ENCODE results near the gene CENPX. TPM values are rescaled to one million over a fixed set of nuclear protein-coding genes. Genes with fewer than 3 reads are reported as not detected.

Gene CENPX
- total RNA-seq, 1 donor from 2014 or later = 69.3 TPM

- H3K36me3 Mint-ChIP-seq = no peaks in the 10 kb centered on the region
- peaks cover 8% of the 10 kb centered on the region for H3K4me1 Mint-ChIP-seq (ENCODE audit: unreplicated experiment)
- H3K27ac Mint-ChIP-seq = no peak overlapping the region
- no peak for TF ChIP-seq CTCF (conservative IDR thresholded peaks at IDR 0.05)
- no peaks in the 10 kb centered on the region for H3K9me3 Mint-ChIP-seq
- H3K4me3 Mint-ChIP-seq = no peak overlapping the region
- no peak for DNase-seq (ENCODE audit: extremely low spot score, unreplicated experiment)
- no peaks in the 10 kb centered on the region for H3K27me3 Mint-ChIP-seq
Observed at GRCh38 chr17:82010575-82011525, 11.8 kb downstream of the CENPX start.

GRCh38 chr17:82009413-82009812 is 13.3 kb downstream of the CENPX start:
- no peaks in the 10 kb centered on the region for H3K36me3 Mint-ChIP-seq
- no peak for TF ChIP-seq CTCF (conservative IDR thresholded peaks at IDR 0.05)
- no peaks in the 10 kb centered on the region for H3K9me3 Mint-ChIP-seq
- DNase-seq (ENCODE audit: extremely low spot score, unreplicated experiment) = no peak
- no peak overlapping the region for H3K4me3 Mint-ChIP-seq
- H3K27ac Mint-ChIP-seq = no peak overlapping the region
- no peaks in the 10 kb centered on the region for H3K27me3 Mint-ChIP-seq
- peaks cover 8% of the 10 kb centered on the region for H3K4me1 Mint-ChIP-seq (ENCODE audit: unreplicated experiment)

- Mint-ChIP-seq H3K27ac (no peak overlapping the region), H3K27me3 (no peaks in the 10 kb centered on the region), H3K9me3 (no peaks in the 10 kb centered on the region), H3K36me3 (no peaks in the 10 kb centered on the region), H3K4me1 (ENCODE audit: unreplicated experiment) (peaks cover 8% of the 10 kb centered on the region), H3K4me3 (no peak overlapping the region)
- DNase-seq (ENCODE audit: extremely low spot score, unreplicated experiment) = no peak
- no peak for TF ChIP-seq CTCF (conservative IDR thresholded peaks at IDR 0.05)
Observed at GRCh38 chr17:82008941-82009405, 13.7 kb downstream of the CENPX start.

GRCh38 chr17:82008258-82008940 is 14.3 kb downstream of the CENPX start:
- no peaks in the 10 kb centered on the region for H3K9me3 Mint-ChIP-seq
- H3K36me3 Mint-ChIP-seq = no peaks in the 10 kb centered on the region
- no peaks in the 10 kb centered on the region for H3K27me3 Mint-ChIP-seq
- no peak for DNase-seq (ENCODE audit: extremely low spot score, unreplicated experiment)
- H3K27ac Mint-ChIP-seq = no peak overlapping the region
- no peak for TF ChIP-seq CTCF (conservative IDR thresholded peaks at IDR 0.05)
- no peak overlapping the region for H3K4me3 Mint-ChIP-seq
- H3K4me1 Mint-ChIP-seq (ENCODE audit: unreplicated experiment) = peaks cover 12% of the 10 kb centered on the region

GRCh38 chr17:82007495-82008257 is 15.0 kb downstream of the CENPX start:
- Mint-ChIP-seq H3K4me1 (ENCODE audit: unreplicated experiment) (peaks cover 9% of the 10 kb centered on the region), H3K4me3 (no peak overlapping the region), H3K36me3 (no peaks in the 10 kb centered on the region), H3K27ac (no peak overlapping the region), H3K27me3 (no peaks in the 10 kb centered on the region), H3K9me3 (no peaks in the 10 kb centered on the region)
- no peak for DNase-seq (ENCODE audit: extremely low spot score, unreplicated experiment)
- TF ChIP-seq CTCF (conservative IDR thresholded peaks at IDR 0.05) = peak; percentile 36

Measured in type B pancreatic cell (in vitro differentiated cells).